NCI-H345 treated with DMSO at 0.1 percent for 48 hours (cell line): ENCODE measurements around the gene PITPNM1.
"Not testable (repeated sequence)": the region's sequence is repeated elsewhere in the genome, so short reads cannot be mapped to it uniquely, and the experiment has no call there.

Experiments
- DNase-seq: peaks from one replicate; lab custom pipeline; 2025; ENCODE audit not compliant: unreplicated experiment; lab: John Stamatoyannopoulos, UW

The PITPNM1 gene

GRCh38 chr11:67504950-67505581, at the start of gene PITPNM1:
Gene PITPNM1, minus strand, starts transcription at chr11:67505363. Its CDS starts 1,183 bp downstream, at chr11:67504180.
- peak; percentile 9 for DNase-seq

GRCh38 chr11:67551697-67552096, 46.5 kb upstream of the PITPNM1 start:
- DNase-seq: not testable (repeated sequence)

- DNase-seq: no peak
Observed at GRCh38 chr11:67551127-67551526, 46.0 kb upstream of the PITPNM1 start.

- no peak for DNase-seq
Observed at GRCh38 chr11:67548555-67549110, 43.5 kb upstream of the PITPNM1 start.

GRCh38 chr11:67548112-67548511, 42.9 kb upstream of the PITPNM1 start:
- DNase-seq: not testable (repeated sequence)

GRCh38 chr11:67545280-67545679, 40.1 kb upstream of the PITPNM1 start:
- no peak for DNase-seq

GRCh38 chr11:67544616-67545242, 39.6 kb upstream of the PITPNM1 start:
- no peak for DNase-seq

GRCh38 chr11:67543585-67543984, 38.4 kb upstream of the PITPNM1 start:
- DNase-seq: no peak

GRCh38 chr11:67542971-67543370, 37.8 kb upstream of the PITPNM1 start:
- no peak for DNase-seq

- no peak for DNase-seq
Observed at GRCh38 chr11:67542169-67542568, 37.0 kb upstream of the PITPNM1 start.

GRCh38 chr11:67541198-67541597, 36.0 kb upstream of the PITPNM1 start:
- DNase-seq: no peak

- no peak for DNase-seq
Observed at GRCh38 chr11:67539550-67539949, 34.4 kb upstream of the PITPNM1 start.

- DNase-seq: no peak
Observed at GRCh38 chr11:67538823-67539505, 33.8 kb upstream of the PITPNM1 start.

- no peak for DNase-seq
Observed at GRCh38 chr11:67538306-67538705, 33.1 kb upstream of the PITPNM1 start.

- DNase-seq: no peak
Observed at GRCh38 chr11:67535561-67535960, 30.4 kb upstream of the PITPNM1 start.

GRCh38 chr11:67534070-67534679, 29.0 kb upstream of the PITPNM1 start:
- DNase-seq: no peak

GRCh38 chr11:67532889-67533288, 27.7 kb upstream of the PITPNM1 start:
- no peak for DNase-seq

- no peak for DNase-seq
Observed at GRCh38 chr11:67530282-67530592, 25.1 kb upstream of the PITPNM1 start.

- no peak for DNase-seq
Observed at GRCh38 chr11:67528376-67528775, 23.2 kb upstream of the PITPNM1 start.

GRCh38 chr11:67525275-67525976, 20.3 kb upstream of the PITPNM1 start:
- no peak for DNase-seq

- no peak for DNase-seq
Observed at GRCh38 chr11:67524480-67524808, 19.3 kb upstream of the PITPNM1 start.
